ENCODE results near the gene SNAPC2. TPM values are rescaled to one million over a fixed set of nuclear protein-coding genes. Genes with fewer than 3 reads are reported as not detected.
A peak's percentile ranks its signal among the peaks of the same experiment; 100 is the strongest.

Gene SNAPC2
- total and polyA plus RNA-seq, 7 donors: 4.6 to 16.0 (median 8.5) TPM

- H3K27ac ChIP-seq: no peak overlapping the region
- H3K36me3 ChIP-seq (ENCODE audit: insufficient read depth in 1 of 2, low read depth in 1 of 2): peaks cover 9 to 100% of the 10 kb centered on the region in 2 donors
- no peaks in the 10 kb centered on the region for H3K9me3 ChIP-seq
- TF ChIP-seq CTCF (IDR thresholded peaks at IDR 0.05): no peak
- no peak for ATAC-seq
- H3K4me3 ChIP-seq: no peak overlapping the region
- no peaks in the 10 kb centered on the region for H3K27me3 ChIP-seq (ENCODE audit: insufficient read depth in 3 of 3, low read length in 2 of 3)
- H3K4me1 ChIP-seq: peaks cover 4% of the 10 kb centered on the region
- no peak for DNase-seq
- intact Hi-C loops (cut with DNase I): no loop called here
- 84 to 92% (median 90%) methylated on average over 21 of the region's 21 CpGs for WGBS, 3 donors
Observed at GRCh38 chr19:7934766-7935165, 14.6 kb downstream of the SNAPC2 start.

DNA sequence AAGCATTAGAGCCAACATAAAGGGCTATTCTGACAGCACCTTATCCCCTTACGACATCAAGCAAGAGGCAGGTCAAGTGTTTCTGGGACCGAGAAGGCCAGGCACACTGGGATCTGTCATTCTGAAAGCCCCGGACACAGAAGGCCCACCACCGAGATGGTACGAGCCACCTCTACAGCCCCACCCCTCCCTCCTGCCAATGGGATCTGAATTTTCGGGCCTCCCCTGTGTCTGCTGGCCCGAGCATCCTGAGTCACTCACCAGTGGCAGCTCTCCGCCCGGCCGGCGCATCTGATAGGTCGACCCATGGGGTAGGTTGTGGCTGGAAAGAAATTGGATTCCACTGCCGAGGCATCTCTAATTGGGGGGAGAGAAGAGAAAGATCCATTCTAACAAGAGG lies 20.7 kb downstream of the SNAPC2 start:
- 89 to 91% (median 89%) methylated on average over 13 of the region's 13 CpGs for WGBS, 3 donors

DNA sequence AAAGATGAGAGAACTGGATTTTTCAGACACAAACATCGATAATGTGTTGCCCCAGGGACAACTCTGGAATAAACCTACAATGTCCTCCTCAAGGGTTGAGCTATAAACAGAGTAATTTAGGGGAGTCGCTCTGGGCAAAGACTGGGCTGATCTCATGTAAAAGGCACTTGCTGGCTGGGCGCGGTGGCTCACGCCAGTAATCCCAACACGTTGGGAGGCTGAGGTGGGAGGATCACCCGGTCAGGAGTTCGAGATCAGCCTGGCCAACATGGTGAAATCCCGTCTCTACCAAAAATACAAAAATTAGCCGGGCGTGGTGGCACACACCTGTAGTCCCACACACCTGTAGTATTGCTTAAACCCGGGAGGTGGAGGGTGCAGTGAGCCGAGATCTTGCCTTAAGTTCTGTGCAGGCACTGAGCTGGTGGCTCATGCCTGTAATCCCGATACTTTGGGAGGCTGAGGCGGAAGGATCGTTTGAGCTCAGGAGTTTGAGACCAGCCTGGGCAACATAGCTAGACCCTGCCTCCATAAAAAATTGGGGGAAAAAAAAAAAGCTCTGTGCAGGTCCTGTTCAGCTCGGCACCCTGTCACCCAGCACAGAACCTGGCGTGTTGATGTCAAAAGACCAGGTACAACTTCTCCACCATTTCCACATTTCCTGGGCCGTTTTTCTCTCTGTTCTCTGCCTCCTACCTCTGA lies 21.9 kb downstream of the SNAPC2 start:
- TF ChIP-seq CTCF (IDR thresholded peaks at IDR 0.05): no peak
- DNase-seq (no peak), ATAC-seq (no peak)
- intact Hi-C loops (cut with DNase I): no loop called here
- WGBS, 3 donors: 82 to 84% (median 83%) methylated on average over 19 of the region's 19 CpGs
- no peak overlapping the region for H3K27ac ChIP-seq
- peaks cover 17% of the 10 kb centered on the region for H3K4me1 ChIP-seq
- H3K4me3 ChIP-seq: peak overlapping the region; percentile 99
- H3K27me3 ChIP-seq (ENCODE audit: insufficient read depth in 3 of 3, low read length in 2 of 3): no peaks in the 10 kb centered on the region
- no peaks in the 10 kb centered on the region for H3K9me3 ChIP-seq
- peaks cover 0 to 55% of the 10 kb centered on the region in 2 donors for H3K36me3 ChIP-seq (ENCODE audit: insufficient read depth in 1 of 2, low read depth in 1 of 2)

More for the DNA sequence above, 20.7 kb downstream of the SNAPC2 start:
- Histone ChIP-seq H3K27ac (no peak overlapping the region), H3K9me3 (no peaks in the 10 kb centered on the region), H3K4me3 (no peak overlapping the region), H3K4me1 (peaks cover 17% of the 10 kb centered on the region), H3K27me3 (ENCODE audit: insufficient read depth in 3 of 3, low read length in 2 of 3) (no peaks in the 10 kb centered on the region), H3K36me3 (ENCODE audit: insufficient read depth in 1 of 2, low read depth in 1 of 2) (peaks cover 0 to 67% of the 10 kb centered on the region in 2 donors)
- DNase-seq: peak in 1 of 2 donors; percentile 40
- no peak for ATAC-seq
- no peak for TF ChIP-seq CTCF (IDR thresholded peaks at IDR 0.05)
- intact Hi-C loops (cut with DNase I): no loop called here

- no peak for TF ChIP-seq CTCF (IDR thresholded peaks at IDR 0.05)
- ATAC-seq (no peak), DNase-seq (no peak)
- H3K4me3 ChIP-seq: peak overlapping the region; percentile 99
- intact Hi-C loops (cut with DNase I): no loop called here
- H3K9me3 ChIP-seq: no peaks in the 10 kb centered on the region
- H3K4me1 ChIP-seq: peaks cover 17% of the 10 kb centered on the region
- peaks cover 0 to 48% of the 10 kb centered on the region in 2 donors for H3K36me3 ChIP-seq (ENCODE audit: insufficient read depth in 1 of 2, low read depth in 1 of 2)
- 3 to 5% (median 3%) methylated on average over 33 of the region's 33 CpGs for WGBS, 3 donors
- H3K27me3 ChIP-seq (ENCODE audit: insufficient read depth in 3 of 3, low read length in 2 of 3): no peaks in the 10 kb centered on the region
- H3K27ac ChIP-seq: peak overlapping the region; percentile 99
Observed at GRCh38 chr19:7942981-7943443, 22.9 kb downstream of the SNAPC2 start.
